ENCODE data around the gene ADCK1. TPM values are rescaled to one million over a fixed set of nuclear protein-coding genes. Genes with fewer than 3 reads are reported as not detected.
"Not testable (repeated sequence)": the region's sequence is repeated elsewhere in the genome, so short reads cannot be mapped to it uniquely, and the experiment has no call there.

Gene ADCK1
- total and polyA plus RNA-seq, 2 experiments from 2014 or later = 8.2 to 16.4 TPM

DNA sequence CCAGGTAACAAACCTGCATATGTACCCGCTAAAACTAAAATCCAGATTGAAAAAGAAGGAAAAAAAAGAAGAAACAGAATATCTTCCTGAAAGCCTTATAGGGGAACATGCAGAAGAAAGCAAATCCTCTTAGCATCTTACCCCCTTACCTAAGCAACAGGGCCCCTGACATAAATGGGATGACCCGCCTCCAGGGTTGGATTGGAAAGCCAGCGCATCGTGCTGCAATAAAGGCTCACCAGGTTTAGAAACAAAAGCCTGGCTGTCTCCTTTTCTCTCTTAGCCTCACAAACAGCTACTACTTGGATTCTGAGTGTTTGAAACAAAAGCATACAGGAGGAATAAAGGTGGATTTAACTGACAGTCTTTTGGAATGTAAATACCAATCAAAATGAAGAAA, 13.8 kb upstream of the ADCK1 start:
- 40% methylated on average over 4 of the region's 4 CpGs for WGBS (ENCODE audit: low lambda C conversion rate, missing lambda C conversion rate)

DNA sequence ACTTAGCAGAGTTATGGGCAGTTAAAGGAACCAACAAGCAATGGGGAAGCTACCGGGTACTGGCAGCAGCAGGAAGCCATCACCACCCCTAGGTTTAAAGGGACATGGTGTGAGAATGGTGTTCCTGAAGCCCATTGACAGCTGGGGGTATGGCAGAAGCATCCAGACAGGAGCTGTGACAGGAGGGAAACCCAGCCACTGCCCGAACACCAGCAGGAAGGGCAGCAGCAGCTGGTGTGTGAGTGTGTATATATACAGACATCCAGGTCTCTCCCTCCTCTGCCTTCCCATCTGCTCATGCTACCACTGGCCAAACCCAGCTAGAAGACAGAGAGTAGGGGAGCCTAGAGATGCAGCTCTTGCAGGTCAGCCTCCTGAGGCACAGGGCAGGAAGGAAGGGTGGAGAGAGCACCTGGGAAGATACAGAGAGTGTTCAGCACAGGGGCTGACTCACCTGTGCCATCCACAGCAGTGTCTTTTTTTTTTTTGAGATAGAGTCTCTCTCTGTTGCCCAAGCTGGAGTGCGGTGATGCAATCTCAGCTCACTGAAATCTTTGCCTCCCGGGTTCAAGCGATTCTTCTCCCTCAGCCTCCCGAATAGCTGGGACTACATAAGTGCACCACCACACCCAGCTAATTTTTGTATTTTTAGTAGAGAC, 9.2 kb upstream of the ADCK1 start:
- Histone ChIP-seq H3K27ac (no peak overlapping the region), H4K20me1 (ENCODE audit: insufficient read depth, poor library complexity, severe bottlenecking) (no peaks in the 10 kb centered on the region), H3K4me1 (ENCODE audit: insufficient read depth) (no peaks in the 10 kb centered on the region), H3K4me2 (no peak overlapping the region), H3K4me3 (no peak overlapping the region), H3K79me2 (no peaks in the 10 kb centered on the region), H3K9me2 (replicated peaks; ENCODE audit: insufficient read depth) (no peaks in the 10 kb centered on the region), H3K9me3 (ENCODE audit: low read depth) (no peaks in the 10 kb centered on the region), H2AFZ (no peak overlapping the region), H3K36me3 (replicated peaks; ENCODE audit: insufficient read depth, low read depth) (no peaks in the 10 kb centered on the region), H3K27me3 (no peaks in the 10 kb centered on the region)
- 66% methylated on average over 6 of the region's 6 CpGs for WGBS (ENCODE audit: low lambda C conversion rate, missing lambda C conversion rate)
- TF ChIP-seq EZH2 (IDR thresholded peaks at IDR 0.05; ENCODE audit: borderline replicate concordance) = no peak
- no peak for DNase-seq (ENCODE audit: low spot score)

More for the DNA sequence above, 13.8 kb upstream of the ADCK1 start:
- no peaks in the 10 kb centered on the region for H3K9me3 ChIP-seq (ENCODE audit: low read depth)
- H3K9me2 ChIP-seq (replicated peaks; ENCODE audit: insufficient read depth) = no peaks in the 10 kb centered on the region
- no peaks in the 10 kb centered on the region for H3K79me2 ChIP-seq
- no peaks in the 10 kb centered on the region for H3K36me3 ChIP-seq (replicated peaks; ENCODE audit: insufficient read depth, low read depth)
- no peaks in the 10 kb centered on the region for H3K27me3 ChIP-seq
- no peak overlapping the region for H3K4me3 ChIP-seq
- TF ChIP-seq, protein P1, sequence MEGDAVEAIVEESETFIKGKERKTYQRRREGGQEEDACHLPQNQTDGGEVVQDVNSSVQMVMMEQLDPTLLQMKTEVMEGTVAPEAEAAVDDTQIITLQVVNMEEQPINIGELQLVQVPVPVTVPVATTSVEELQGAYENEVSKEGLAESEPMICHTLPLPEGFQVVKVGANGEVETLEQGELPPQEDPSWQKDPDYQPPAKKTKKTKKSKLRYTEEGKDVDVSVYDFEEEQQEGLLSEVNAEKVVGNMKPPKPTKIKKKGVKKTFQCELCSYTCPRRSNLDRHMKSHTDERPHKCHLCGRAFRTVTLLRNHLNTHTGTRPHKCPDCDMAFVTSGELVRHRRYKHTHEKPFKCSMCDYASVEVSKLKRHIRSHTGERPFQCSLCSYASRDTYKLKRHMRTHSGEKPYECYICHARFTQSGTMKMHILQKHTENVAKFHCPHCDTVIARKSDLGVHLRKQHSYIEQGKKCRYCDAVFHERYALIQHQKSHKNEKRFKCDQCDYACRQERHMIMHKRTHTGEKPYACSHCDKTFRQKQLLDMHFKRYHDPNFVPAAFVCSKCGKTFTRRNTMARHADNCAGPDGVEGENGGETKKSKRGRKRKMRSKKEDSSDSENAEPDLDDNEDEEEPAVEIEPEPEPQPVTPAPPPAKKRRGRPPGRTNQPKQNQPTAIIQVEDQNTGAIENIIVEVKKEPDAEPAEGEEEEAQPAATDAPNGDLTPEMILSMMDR (IDR thresholded peaks at IDR 0.05; ENCODE audit: poor library complexity) = no peak
- TF ChIP-seq EZH2phosphoT487 (IDR thresholded peaks at IDR 0.05; ENCODE audit: low read depth, severe bottlenecking, unreplicated experiment) (no peak), EZH2 (IDR thresholded peaks at IDR 0.05; ENCODE audit: borderline replicate concordance) (no peak)
- DNase-seq (ENCODE audit: low spot score) = no peak
- H3K4me2 ChIP-seq = no peak overlapping the region
- no peaks in the 10 kb centered on the region for H3K4me1 ChIP-seq (ENCODE audit: insufficient read depth)
- no peaks in the 10 kb centered on the region for H4K20me1 ChIP-seq (ENCODE audit: insufficient read depth, poor library complexity, severe bottlenecking)
- H2AFZ ChIP-seq = no peak overlapping the region
- H3K27ac ChIP-seq = no peak overlapping the region

DNA sequence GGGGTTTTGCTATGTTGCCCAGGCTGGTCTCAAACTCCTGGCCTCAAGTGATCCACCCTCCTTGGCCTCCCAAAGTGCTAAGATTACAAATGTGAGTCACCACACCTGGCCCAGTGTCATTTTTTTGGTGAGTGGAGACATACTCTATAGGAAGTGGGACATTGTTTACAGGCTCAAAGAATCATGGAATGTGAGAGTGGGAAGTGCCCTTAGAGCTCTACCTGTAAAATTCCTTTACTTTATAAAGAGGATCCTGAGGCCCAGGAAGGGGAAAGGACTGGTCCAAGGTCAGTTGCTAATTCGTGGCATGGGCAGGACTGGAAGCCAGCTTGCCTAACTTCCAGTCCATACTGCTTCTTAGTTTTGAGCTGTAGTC, 8.7 kb upstream of the ADCK1 start:
- DNase-seq (ENCODE audit: low spot score) = no peak
- Histone ChIP-seq H3K4me1 (ENCODE audit: insufficient read depth) (no peaks in the 10 kb centered on the region), H3K9me2 (replicated peaks; ENCODE audit: insufficient read depth) (no peaks in the 10 kb centered on the region), H3K79me2 (no peaks in the 10 kb centered on the region), H3K4me3 (no peak overlapping the region), H3K27ac (no peak overlapping the region), H3K36me3 (replicated peaks; ENCODE audit: insufficient read depth, low read depth) (no peaks in the 10 kb centered on the region), H3K4me2 (no peak overlapping the region), H3K9me3 (ENCODE audit: low read depth) (no peaks in the 10 kb centered on the region), H4K20me1 (ENCODE audit: insufficient read depth, poor library complexity, severe bottlenecking) (no peaks in the 10 kb centered on the region), H3K27me3 (no peaks in the 10 kb centered on the region), H2AFZ (no peak overlapping the region)
- WGBS (ENCODE audit: low lambda C conversion rate, missing lambda C conversion rate) = 68% methylated on average over 1 of the region's 1 CpG
- TF ChIP-seq EZH2 (IDR thresholded peaks at IDR 0.05; ENCODE audit: borderline replicate concordance) = no peak
- no peak for TF ChIP-seq EZH2phosphoT487 (IDR thresholded peaks at IDR 0.05; ENCODE audit: low read depth, severe bottlenecking, unreplicated experiment)

DNA sequence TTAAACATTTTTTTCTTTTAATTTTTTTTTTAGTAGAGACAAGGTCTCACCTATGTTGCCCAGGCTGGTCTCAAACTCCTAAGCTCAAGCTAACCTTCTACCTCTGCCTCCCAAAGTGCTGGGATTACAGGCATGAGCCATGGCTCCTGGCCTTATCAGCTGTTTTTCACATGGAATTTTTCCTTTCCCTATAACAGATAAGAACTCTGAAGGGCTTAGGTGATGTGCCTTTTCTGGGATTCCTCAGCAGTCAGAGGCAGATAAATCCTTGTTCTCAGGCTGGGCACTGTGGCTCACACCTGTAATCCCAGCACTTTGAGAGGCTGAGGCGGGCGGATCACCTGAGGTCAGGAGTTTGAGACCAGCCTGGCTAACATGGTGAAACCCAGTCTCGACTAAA, 6.7 kb upstream of the ADCK1 start:
- not testable (repeated sequence) for H3K27me3 ChIP-seq; H4K20me1 ChIP-seq (ENCODE audit: insufficient read depth, poor library complexity, severe bottlenecking); H3K4me2 ChIP-seq; H3K36me3 ChIP-seq (replicated peaks; ENCODE audit: insufficient read depth, low read depth); H3K27ac ChIP-seq; H3K9me2 ChIP-seq (replicated peaks; ENCODE audit: insufficient read depth); H3K9me3 ChIP-seq (ENCODE audit: low read depth); H2AFZ ChIP-seq; H3K4me3 ChIP-seq; H3K4me1 ChIP-seq (ENCODE audit: insufficient read depth); DNase-seq (ENCODE audit: low spot score); H3K79me2 ChIP-seq
- 79% methylated on average over 3 of the region's 3 CpGs for WGBS (ENCODE audit: low lambda C conversion rate, missing lambda C conversion rate)

DNA sequence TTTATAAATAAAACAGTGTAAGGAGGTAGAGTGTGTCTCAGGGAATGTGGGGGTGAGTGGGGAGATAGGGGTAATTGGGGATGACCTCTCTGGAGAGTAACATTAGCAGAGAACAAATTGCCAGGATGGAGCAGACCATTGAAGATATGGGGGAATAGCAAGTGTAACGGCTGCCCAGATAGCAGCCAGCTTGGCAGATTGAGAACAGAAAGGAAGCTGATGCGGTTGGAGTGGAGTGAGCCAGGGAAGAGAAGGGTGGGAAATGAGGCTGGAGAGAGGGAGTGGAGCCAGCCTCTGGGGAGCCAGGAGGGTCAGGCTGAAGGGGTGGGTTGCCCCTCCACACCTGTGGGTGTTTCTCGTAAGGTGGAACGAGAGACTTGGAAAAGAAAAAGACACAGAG, 5.6 kb upstream of the ADCK1 start:
- H3K4me3 ChIP-seq = no peak overlapping the region
- 75% methylated on average over 4 of the region's 4 CpGs for WGBS (ENCODE audit: low lambda C conversion rate, missing lambda C conversion rate)
- no peaks in the 10 kb centered on the region for H3K9me3 ChIP-seq (ENCODE audit: low read depth)
- H3K27ac ChIP-seq = no peak overlapping the region
- H4K20me1 ChIP-seq (ENCODE audit: insufficient read depth, poor library complexity, severe bottlenecking) = no peaks in the 10 kb centered on the region
- H3K36me3 ChIP-seq (replicated peaks; ENCODE audit: insufficient read depth, low read depth) = no peaks in the 10 kb centered on the region
- no peaks in the 10 kb centered on the region for H3K4me1 ChIP-seq (ENCODE audit: insufficient read depth)
- H3K27me3 ChIP-seq = no peaks in the 10 kb centered on the region
- no peak overlapping the region for H3K4me2 ChIP-seq
- H3K79me2 ChIP-seq = no peaks in the 10 kb centered on the region
- no peaks in the 10 kb centered on the region for H3K9me2 ChIP-seq (replicated peaks; ENCODE audit: insufficient read depth)
- TF ChIP-seq EZH2 (IDR thresholded peaks at IDR 0.05; ENCODE audit: borderline replicate concordance) (no peak), EZH2phosphoT487 (IDR thresholded peaks at IDR 0.05; ENCODE audit: low read depth, severe bottlenecking, unreplicated experiment) (no peak)
- TF ChIP-seq, protein P1 (IDR thresholded peaks at IDR 0.05; ENCODE audit: poor library complexity) = no peak
- H2AFZ ChIP-seq = no peak overlapping the region
- DNase-seq (ENCODE audit: low spot score) = no peak

DNA sequence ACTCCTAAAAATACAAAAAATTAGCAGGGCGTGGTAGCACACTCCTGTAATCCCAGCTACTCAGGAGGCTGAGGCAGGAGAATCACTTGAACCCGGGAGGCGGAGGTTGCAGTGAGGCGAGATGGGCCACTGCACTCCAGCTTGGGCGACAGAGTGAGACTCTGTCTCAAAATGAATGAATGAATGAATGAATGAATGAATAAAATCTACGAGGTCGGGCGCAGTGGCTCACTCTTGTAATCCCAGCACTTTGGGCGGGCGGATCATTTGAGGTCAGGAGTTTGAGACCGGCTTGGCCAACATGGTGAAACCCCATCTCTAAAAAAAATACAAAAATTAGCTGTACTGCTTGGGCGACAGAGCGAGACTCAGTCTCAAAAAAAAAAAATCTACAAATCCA, 453 bp upstream of the ADCK1 start:
- not testable (repeated sequence) for H3K9me3 ChIP-seq (ENCODE audit: low read depth); H4K20me1 ChIP-seq (ENCODE audit: insufficient read depth, poor library complexity, severe bottlenecking); H3K4me1 ChIP-seq (ENCODE audit: insufficient read depth); DNase-seq (ENCODE audit: low spot score); H3K9me2 ChIP-seq (replicated peaks; ENCODE audit: insufficient read depth); H3K36me3 ChIP-seq (replicated peaks; ENCODE audit: insufficient read depth, low read depth); H3K79me2 ChIP-seq; H3K27me3 ChIP-seq
- 83% methylated on average over 13 of the region's 13 CpGs for WGBS (ENCODE audit: low lambda C conversion rate, missing lambda C conversion rate)
- peak overlapping the region; percentile 83 for H3K4me3 ChIP-seq
- H2AFZ ChIP-seq = peak overlapping the region; percentile 96
- H3K27ac ChIP-seq = peak overlapping the region; percentile 92
- peak overlapping the region; percentile 87 for H3K4me2 ChIP-seq
